Prostate gland (tissue), 2 donors: Measurements from ENCODE around the gene SLC11A1. TPM values are rescaled to one million over a fixed set of nuclear protein-coding genes. Genes with fewer than 3 reads are reported as not detected.

Experiments
- DNase-seq: peaks from one replicate; pipeline ENCODE4 v3.0.0-alpha.2; 2019; ENCODE audit warnings: low spot score
- H3K27ac ChIP-seq, 2 donors: fragments of 200-600 bp; sonication (generic); 2 replicates each; pipeline ENCODE4 v1.5.1; 2017 to 2019
- H3K27me3 ChIP-seq: fragments of 200-600 bp; sonication (generic); replicated peaks from 2 replicates; pipeline ENCODE4 v1.5.1; 2019; ENCODE audit not compliant: insufficient read depth
- H3K36me3 ChIP-seq, 2 donors: fragments of 200-600 bp; sonication (generic); 1 replicate in 1 of 2; 2 replicates in 1 of 2; pipeline versions ENCODE4 v1.5.1 to v1.8.1; 2017 to 2019
- H3K4me1 ChIP-seq: fragments of 200-600 bp; sonication (generic); replicated peaks from 2 replicates; pipeline ENCODE4 v1.5.1; 2019
- H3K4me3 ChIP-seq, 2 donors: fragments of 200-600 bp; sonication (generic); 2 replicates each; pipeline ENCODE4 v1.5.1; 2017 to 2019
- H3K9me3 ChIP-seq: fragments of 200-600 bp; sonication (generic); 2 replicates; pipeline ENCODE4 v1.5.1; 2017
- CTCF ChIP-seq, 4 experiments: fragments of 200-600 bp in 2 of 4; fragments of 450-650 bp in 2 of 4; sonication (generic) in 2 of 4; IDR thresholded peaks; 1 replicate in 3 of 4; 2 replicates in 1 of 4; pipeline ENCODE4 v1.5.1; 2016 to 2019; ENCODE audit warnings: antibody characterized with exemption in 4 of 4, mild to moderate bottlenecking in 2 of 4, moderate library complexity in 2 of 4
- POLR2A ChIP-seq: fragments of 450-650 bp; IDR thresholded peaks from one replicate; pipeline ENCODE4 v1.6.1; 2016; ENCODE audit warnings: antibody characterized with exemption, mild to moderate bottlenecking
- POLR2AphosphoS5 ChIP-seq: sonication (generic); formaldehyde crosslinking; IDR thresholded peaks from one replicate; pipeline ENCODE4 v1.6.1; 2017; ENCODE audit warnings: antibody characterized with exemption
- WGBS: methylation state at CpG from one replicate; pipeline ENCODE4 v1.1.5; 2018; 5-methylcytosine and 5-hydroxymethylcytosine counted together
- intact Hi-C: fragments of 100-400 bp; cut with DNase I; formaldehyde crosslinking; loops from one replicate; pipeline ENCODE4 v1.14.2; 2022
- total RNA-seq, 2 donors: library from RNA; depleted of rRNA; stranded (reverse); fragments of >200 nt; gene quantifications; one replicate each; pipeline ENCODE4 v1.1.0, GENCODE V29; 2016

SLC11A1 gene
- total RNA-seq, 2 donors from 2014 or later, result 10.8 to 11.4 TPM

- intact Hi-C loops, result loop anchor here (2.0 to 5.0 kb wide), 2 partner anchors 105 to 126 kb away; partner anchors contain the start of genes AAMP, PNKD and TMBIM1
- Histone ChIP-seq H3K9me3 (no peaks in the 10 kb centered on the region), H3K27ac (peak overlapping the region; percentile 99 to 100), H3K4me1 (peaks cover 15% of the 10 kb centered on the region), H3K36me3 (peaks cover 5 to 10% of the 10 kb centered on the region in 2 donors), H3K4me3 (peak overlapping the region; percentile 99 to 100), H3K27me3 (no peaks in the 10 kb centered on the region)
- WGBS, result under 1% methylated on average over 35 of the region's 35 CpGs
- TF ChIP-seq POLR2AphosphoS5, result peak; percentile 29
- TF ChIP-seq CTCF (IDR thresholded peaks at IDR 0.05), result no peak
- TF ChIP-seq POLR2A, result no peak
- peak; percentile 60 for DNase-seq
These were observed 15.9 kb downstream of the SLC11A1 start for GRCh38 chr2:218397820-218398436.

DNA sequence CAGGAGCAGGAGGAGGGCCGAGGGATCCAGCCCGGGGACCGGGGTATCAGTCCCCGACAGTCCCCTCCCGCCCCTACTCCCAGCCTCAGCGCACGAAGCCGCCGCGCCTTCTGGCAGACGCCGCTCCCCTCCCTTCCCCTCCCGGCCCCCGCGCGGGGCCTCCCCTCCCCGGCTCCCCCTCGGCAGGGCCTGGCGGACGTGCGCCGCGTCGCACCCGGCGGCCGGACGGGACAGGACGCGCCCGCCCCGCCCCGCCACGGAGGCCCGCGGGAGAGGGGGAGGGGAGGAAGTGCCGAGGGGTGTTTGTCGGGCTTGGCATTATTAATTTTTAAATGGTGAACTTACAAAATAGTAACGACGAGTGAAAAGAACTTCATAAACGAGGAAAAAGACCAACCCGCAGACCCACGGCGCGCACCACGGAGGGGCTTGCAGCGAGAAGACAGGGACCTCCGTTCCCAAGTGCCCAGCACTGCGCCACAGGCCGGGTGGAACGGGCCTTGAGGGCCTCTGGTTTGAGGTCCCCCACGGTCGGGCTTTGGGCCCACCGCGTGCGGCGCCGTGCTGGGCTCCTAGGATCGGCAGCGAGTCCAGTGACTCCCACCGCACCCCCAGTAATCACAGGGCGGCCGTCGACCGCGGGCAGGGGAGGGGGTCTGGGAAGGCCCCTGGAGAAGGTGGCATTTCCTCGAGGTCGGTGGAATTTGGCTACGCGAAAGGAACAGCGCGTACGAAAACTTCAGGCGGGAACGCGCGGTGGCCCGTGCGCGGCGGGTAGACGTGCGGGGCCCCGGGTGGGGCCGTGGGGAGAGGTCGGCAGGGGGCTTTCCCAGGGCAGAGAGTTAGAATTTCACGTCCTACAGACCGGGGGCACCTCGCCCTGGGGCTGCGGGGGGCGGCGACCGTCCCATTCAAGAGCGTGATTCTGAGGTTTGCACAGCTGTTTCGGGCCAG lies 16.6 kb downstream of the SLC11A1 start:
- peak; percentile 75 for DNase-seq
- Histone ChIP-seq H3K4me3 (peak overlapping the region; percentile 99 to 100), H3K9me3 (no peaks in the 10 kb centered on the region), H3K36me3 (peaks cover 7 to 17% of the 10 kb centered on the region in 2 donors), H3K27me3 (no peaks in the 10 kb centered on the region), H3K4me1 (peaks cover 16% of the 10 kb centered on the region), H3K27ac (peak overlapping the region; percentile 99 to 100)
- under 1% methylated on average over 73 of the region's 95 CpGs for WGBS
- TF ChIP-seq POLR2AphosphoS5 (peak; percentile 13), CTCF (IDR thresholded peaks at IDR 0.05) (peak in 1 of 4 experiments; percentile 31), POLR2A (peak; percentile 21)
- intact Hi-C loops, result loop anchor here (5.0 kb wide), 1 partner anchor 126 kb away; the partner anchor contains the start of genes AAMP and PNKD

DNA sequence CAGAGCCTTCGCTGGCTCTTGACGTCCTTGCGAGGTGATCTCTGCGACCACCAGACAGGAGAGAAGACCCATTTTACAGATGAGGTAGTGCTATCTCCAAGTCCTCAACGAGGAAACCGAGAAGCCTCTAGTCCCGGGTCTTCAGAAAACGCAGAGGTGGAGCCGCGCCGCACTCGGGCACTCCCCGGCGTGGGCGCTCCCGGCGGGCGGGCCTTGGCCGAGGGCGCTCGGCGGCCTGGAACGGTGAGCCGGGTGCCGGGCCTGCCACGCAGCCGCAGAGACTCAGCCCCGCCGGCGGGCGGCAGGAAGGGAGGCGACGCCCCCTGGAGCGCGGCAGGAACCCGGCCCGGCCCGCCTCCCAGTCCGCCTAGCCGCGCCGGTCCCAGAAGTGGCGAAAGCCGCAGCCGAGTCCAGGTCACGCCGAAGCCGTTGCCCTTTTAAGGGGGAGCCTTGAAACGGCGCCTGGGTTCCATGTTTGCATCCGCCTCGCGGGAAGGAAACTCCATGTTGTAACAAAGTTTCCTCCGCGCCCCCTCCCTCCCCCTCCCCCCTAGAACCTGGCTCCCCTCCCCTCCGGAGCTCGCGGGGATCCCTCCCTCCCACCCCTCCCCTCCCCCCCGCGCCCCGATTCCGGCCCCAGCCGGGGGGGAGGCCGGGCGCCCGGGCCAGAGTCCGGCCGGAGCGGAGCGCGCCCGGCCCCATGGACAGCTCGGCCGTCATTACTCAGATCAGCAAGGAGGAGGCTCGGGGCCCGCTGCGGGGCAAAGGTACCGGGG lies 17.5 kb downstream of the SLC11A1 start, which contains the start of gene CTDSP1:
Gene CTDSP1 (plus strand): TSS at position 478 of the 776 bp plus-strand sequence. CDS start 223 bp downstream, at position 701.
- peak; percentile 94 for TF ChIP-seq POLR2AphosphoS5
- peak; percentile 75 for TF ChIP-seq POLR2A
- TF ChIP-seq CTCF (IDR thresholded peaks at IDR 0.05), result peak in 2 of 4 experiments; percentile 42 to 45
- Histone ChIP-seq H3K4me1 (peaks cover 16% of the 10 kb centered on the region), H3K9me3 (no peaks in the 10 kb centered on the region), H3K36me3 (peaks cover 7 to 23% of the 10 kb centered on the region in 2 donors), H3K27ac (peak within 1 kb of the TSS; percentile 99 to 100), H3K27me3 (no peaks in the 10 kb centered on the region), H3K4me3 (peak within 1 kb of the TSS; percentile 99 to 100)
- intact Hi-C loops, result loop anchor here (5.0 kb wide), 1 partner anchor 127 kb away; the partner anchor contains the start of genes AAMP and PNKD
- DNase-seq, result peak; percentile 97
- WGBS, result under 1% methylated on average over 67 of the region's 78 CpGs

DNA sequence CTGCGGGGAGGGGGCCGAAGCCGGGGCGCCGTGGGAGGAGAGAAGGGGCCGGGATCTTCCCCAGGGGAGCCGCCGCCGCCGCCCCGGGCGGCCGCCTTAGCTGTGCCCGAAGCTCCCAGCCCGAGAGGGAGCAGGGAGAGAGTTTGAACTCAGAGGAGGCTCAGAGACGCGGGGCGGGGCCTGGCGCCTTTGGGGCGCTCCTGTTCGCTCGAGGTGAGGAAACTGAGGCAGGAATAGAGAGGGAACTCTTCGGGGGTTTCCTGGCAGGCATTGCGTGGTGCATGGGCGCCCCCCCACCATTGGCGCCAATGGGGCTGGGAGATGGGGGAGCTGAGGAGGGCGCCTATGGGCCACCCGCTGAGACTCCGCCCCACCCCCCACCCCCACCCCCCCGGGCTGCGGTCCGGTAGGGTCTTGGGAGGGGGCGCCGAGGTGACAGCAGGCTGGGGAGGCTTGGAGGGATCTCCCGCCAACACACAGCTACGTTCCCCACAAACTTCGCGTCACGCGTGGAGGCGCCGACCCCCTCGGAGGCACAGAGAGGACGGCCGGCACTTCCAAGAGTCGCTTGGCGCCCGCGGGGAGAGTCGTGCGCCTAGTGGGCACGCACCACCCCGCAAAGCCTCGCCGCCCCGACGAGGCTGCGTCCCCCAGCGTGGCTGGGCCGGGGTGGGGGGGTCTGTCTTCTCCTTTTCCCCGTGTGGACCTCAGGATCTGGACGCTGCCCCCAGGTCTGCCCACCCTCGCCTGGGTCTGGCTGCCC lies 18.3 kb downstream of the SLC11A1 start:
- peaks cover 7 to 24% of the 10 kb centered on the region in 2 donors for H3K36me3 ChIP-seq
- peak overlapping the region; percentile 99 to 100 for H3K27ac ChIP-seq
- no peak for TF ChIP-seq CTCF (IDR thresholded peaks at IDR 0.05)
- TF ChIP-seq POLR2AphosphoS5, result no peak
- TF ChIP-seq POLR2A, result no peak
- intact Hi-C loops, result no loop called here
- H3K27me3 ChIP-seq, result no peaks in the 10 kb centered on the region
- no peaks in the 10 kb centered on the region for H3K9me3 ChIP-seq
- under 1% methylated on average over 57 of the region's 63 CpGs for WGBS
- H3K4me3 ChIP-seq, result peak overlapping the region; percentile 99 to 100
- no peak for DNase-seq
- peaks cover 20% of the 10 kb centered on the region for H3K4me1 ChIP-seq
